ENCODE data around the gene CLEC2L. TPM values are rescaled to one million over a fixed set of nuclear protein-coding genes. Genes with fewer than 3 reads are reported as not detected.

The CLEC2L gene
- total and polyA plus RNA-seq, 2 experiments from 2014 or later = not detected

- Histone ChIP-seq H3K4me2 (no peak overlapping the region), H3K27ac (ENCODE audit: low read depth) (no peak overlapping the region), H3K9me2 (ENCODE audit: insufficient read depth) (no peaks in the 10 kb centered on the region), H3F3A (replicated peaks; ENCODE audit: low read depth) (no peaks in the 10 kb centered on the region), H3K4me3 (no peak overlapping the region), H2AFZ (no peak overlapping the region), H3K4me1 (ENCODE audit: insufficient read depth) (no peaks in the 10 kb centered on the region), H4K20me1 (replicated peaks; ENCODE audit: insufficient read depth) (no peaks in the 10 kb centered on the region), H3K36me3 (ENCODE audit: insufficient read depth) (no peaks in the 10 kb centered on the region), H3K27me3 (ENCODE audit: insufficient read depth) (no peaks in the 10 kb centered on the region), H3K79me2 (replicated peaks; ENCODE audit: insufficient read depth) (no peaks in the 10 kb centered on the region)
- no peak for TF ChIP-seq NANOG (IDR thresholded peaks at IDR 0.05; ENCODE audit: borderline replicate concordance)
- TF ChIP-seq ZNF462 (CRISPR knock-in tag; IDR thresholded peaks at IDR 0.05) = no peak
- TF ChIP-seq EZH2 (IDR thresholded peaks at IDR 0.05; ENCODE audit: low read depth, unreplicated experiment) = no peak
- TF ChIP-seq ZNF114 (CRISPR knock-in tag; IDR thresholded peaks at IDR 0.05) = no peak
- TF ChIP-seq POLR2AphosphoS5 (IDR thresholded peaks at IDR 0.05; ENCODE audit: low read depth) = no peak
- TF ChIP-seq EZH2phosphoT487 (IDR thresholded peaks at IDR 0.05; ENCODE audit: unreplicated experiment) = no peak
- TF ChIP-seq ZNF331 (CRISPR knock-in tag; IDR thresholded peaks at IDR 0.05; ENCODE audit: low read depth) = no peak
- TF ChIP-seq JUNB (IDR thresholded peaks at IDR 0.05; ENCODE audit: unreplicated experiment) = no peak
- TF ChIP-seq, protein P1, sequence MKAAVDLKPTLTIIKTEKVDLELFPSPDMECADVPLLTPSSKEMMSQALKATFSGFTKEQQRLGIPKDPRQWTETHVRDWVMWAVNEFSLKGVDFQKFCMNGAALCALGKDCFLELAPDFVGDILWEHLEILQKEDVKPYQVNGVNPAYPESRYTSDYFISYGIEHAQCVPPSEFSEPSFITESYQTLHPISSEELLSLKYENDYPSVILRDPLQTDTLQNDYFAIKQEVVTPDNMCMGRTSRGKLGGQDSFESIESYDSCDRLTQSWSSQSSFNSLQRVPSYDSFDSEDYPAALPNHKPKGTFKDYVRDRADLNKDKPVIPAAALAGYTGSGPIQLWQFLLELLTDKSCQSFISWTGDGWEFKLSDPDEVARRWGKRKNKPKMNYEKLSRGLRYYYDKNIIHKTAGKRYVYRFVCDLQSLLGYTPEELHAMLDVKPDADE (IDR thresholded peaks at IDR 0.05) = no peak
- peaks cover 2% of the 10 kb centered on the region for H3K27me3 Mint-ChIP-seq (ENCODE audit: insufficient read depth, low read depth, poor library complexity)
- H3K4me3 Mint-ChIP-seq = no peak overlapping the region
- ATAC-seq (no peak), DNase-seq (ENCODE audit: low spot score) (no peak)
- no peak overlapping the region for H3K27ac Mint-ChIP-seq
- peaks cover 21% of the 10 kb centered on the region for H3K4me1 Mint-ChIP-seq
- H3K36me3 Mint-ChIP-seq (ENCODE audit: low read depth) = no peaks in the 10 kb centered on the region
- no peaks in the 10 kb centered on the region for H3K9me3 Mint-ChIP-seq
These were observed 16.7 kb downstream of the CLEC2L start for GRCh38 chr7:139540203-139540602.

All from GM23338 (cell line).